Stimulated activated CD4-positive, alpha-beta T cell treated with anti-CD3 and anti-CD28 coated beads, Interleukin-15, amount 100 ng/mL, for 24 hours (primary cell): ENCODE results near the gene DHRSX.
A peak's percentile ranks its signal among the peaks of the same experiment; 100 is the strongest.
"Not testable (repeated sequence)": the region's sequence is repeated elsewhere in the genome, so short reads cannot be mapped to it uniquely, and the experiment has no call there.

ENCODE experiments used
- DNase-seq: peaks from one replicate; pipeline ENCODE4 v3.0.0-alpha.2; 2020

Gene DHRSX

GRCh38 chrX:2517055-2517454 lies 16.3 kb upstream of the DHRSX start:
- no peak for DNase-seq

DNA sequence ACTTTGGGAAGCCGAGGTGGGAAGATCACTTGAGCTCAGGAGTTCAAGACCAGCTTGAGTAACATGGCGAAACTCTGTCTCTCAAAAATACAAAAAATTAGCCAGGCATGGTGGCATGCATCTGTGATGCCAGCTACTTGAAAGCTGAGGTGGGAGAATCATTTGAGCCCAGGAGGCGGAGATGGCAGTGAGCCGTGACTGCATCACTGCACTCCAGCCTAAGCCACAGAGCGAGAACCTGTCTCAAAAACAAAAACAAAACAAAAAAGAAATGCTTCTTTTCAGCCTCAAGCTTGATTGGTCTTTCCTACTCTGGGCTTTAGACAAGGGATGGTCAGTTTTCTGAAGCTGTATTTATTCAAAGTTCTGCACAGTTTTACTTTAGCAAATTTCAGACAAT lies 15.8 kb upstream of the DHRSX start:
- no peak for DNase-seq

DNA sequence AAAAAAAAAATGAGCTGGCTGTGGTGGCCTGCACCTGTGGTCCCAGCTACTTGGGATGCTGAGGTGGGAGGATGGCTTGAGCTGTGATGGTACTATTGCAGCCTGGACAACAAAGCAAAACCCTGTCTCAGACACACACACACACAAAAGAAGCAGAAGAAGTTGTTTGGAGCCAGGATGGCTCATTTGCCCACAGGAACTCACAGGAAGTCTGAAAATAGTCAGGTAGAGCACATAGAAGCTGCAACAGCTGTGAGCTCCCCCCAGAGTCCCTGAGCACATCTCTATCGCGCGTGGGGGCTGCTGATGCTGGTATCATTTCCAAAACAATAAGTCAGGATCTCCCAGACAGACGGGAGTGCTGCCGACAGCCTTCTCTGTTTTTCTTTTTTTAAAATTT lies 13.4 kb upstream of the DHRSX start:
- no peak for DNase-seq

DNA sequence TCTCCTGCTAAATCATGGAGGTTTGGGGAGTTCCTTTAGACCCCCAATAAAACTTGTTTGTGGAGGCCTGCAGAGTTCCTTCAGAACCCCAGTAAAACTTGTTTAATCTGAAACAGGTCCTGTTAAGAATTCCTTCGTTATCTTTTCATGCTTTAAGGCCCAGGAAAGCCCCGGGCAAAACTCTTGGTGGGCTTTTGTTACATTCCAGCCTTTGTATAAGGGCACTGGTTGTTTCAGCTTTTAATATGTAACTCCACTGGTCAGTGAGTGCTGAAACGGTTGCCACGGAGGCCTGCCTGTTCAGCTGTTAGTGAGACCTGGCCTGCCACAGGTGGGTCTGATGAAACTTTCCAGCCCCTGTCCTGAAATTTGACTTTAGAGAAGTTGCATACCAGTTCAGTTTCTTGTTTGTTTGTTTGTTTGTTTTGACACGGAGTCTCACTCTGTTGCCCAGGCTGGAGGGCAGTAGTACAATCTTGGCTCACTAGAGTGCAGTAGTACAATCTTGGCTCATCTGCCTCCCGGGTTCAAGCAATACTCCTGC lies 12.4 kb upstream of the DHRSX start:
- no peak for DNase-seq

- no peak for DNase-seq
Observed at GRCh38 chrX:2512501-2512900, 11.7 kb upstream of the DHRSX start.

- DNase-seq: no peak
Observed at GRCh38 chrX:2511326-2511725, 10.6 kb upstream of the DHRSX start.

- no peak for DNase-seq
Observed at GRCh38 chrX:2508648-2509335, 8.0 kb upstream of the DHRSX start.

DNA sequence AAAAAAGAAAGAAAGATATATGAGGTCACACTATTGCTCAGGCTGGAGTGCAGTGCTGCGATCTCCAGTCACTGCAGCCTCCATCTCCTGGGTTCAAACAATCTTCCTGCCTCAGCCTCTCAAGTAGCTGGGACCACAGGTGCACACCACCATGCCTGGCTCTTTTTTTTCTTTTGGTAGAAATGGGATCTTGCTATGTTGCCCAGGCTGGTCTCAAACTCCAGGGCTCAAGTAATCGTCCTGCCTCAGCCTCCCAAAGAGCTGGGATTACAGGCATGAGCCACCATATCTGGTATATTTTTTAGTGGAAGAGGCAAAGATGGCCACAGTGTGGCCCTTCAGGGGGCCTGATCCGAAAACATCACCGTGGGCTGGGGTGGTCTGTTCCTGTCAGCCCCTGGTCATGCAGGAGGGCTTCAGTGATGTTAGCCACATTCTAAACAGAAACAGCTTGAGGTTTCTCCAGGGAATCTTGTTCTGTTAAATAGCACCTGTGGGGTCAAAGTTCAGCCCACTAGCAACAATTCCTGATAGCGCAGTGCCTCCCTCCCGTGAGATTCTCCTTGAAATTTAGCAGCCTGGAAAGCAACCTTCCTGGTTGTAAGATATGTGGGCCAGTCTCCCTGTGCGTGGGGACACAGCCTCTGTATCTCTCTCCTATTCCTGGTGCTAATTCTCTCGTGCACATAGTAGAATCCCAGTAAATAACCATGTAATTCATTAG lies 7.3 kb upstream of the DHRSX start:
- DNase-seq: no peak

DNA sequence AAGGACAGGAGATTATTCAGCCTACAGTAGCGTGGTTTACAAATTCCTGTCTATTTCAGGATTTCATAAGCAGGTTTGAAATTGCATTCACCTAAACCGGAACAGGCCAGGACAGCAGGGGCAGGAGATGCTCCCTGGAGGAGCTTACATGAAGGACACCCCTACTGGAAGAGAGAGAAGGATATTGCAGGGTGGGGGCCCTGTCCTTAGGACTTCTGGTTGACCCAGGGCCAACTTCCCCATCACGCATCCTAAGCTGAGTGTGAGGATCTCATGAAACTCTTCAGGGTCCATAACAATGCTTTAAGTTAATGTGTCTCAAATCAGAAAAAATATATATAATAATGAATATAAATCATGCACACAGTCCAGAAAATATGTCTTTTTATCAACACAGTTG lies 6.4 kb upstream of the DHRSX start:
- no peak for DNase-seq

- not testable (repeated sequence) for DNase-seq
Observed at GRCh38 chrX:2505341-2505740, 4.6 kb upstream of the DHRSX start.

- DNase-seq: no peak
Observed at GRCh38 chrX:2504706-2505332, 4.0 kb upstream of the DHRSX start.

GRCh38 chrX:2503591-2504500 lies 3.1 kb upstream of the DHRSX start:
- no peak for DNase-seq

- DNase-seq: no peak
Observed at GRCh38 chrX:2502668-2503519, 2.1 kb upstream of the DHRSX start.

GRCh38 chrX:2502120-2502667 lies 1.4 kb upstream of the DHRSX start:
- DNase-seq: no peak

DNA sequence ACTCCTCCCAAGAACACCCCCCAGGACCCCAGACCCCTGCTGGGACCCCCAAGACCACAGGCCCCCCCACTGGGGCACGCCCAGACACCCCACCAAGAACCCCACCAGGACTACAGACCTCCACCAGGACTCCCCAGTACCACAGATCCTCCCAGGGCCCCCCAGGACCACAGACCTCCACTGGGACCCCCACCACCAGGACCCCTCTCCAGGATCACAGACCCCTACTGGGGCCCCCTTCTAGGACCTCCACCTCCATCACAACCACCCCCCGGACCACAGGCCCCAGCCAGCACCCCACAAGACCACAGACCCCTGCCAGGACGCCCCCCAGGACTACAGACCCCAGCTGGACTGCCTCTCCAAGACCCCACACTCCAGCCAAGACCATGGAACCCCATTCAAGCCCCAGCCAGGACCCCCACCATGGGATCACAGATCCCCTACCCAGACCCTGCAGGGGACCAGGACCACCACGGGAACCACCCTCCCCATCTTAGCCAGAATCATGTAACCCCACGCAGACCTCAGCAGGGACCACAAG lies 855 bp upstream of the DHRSX start:
- no peak for DNase-seq

DNA sequence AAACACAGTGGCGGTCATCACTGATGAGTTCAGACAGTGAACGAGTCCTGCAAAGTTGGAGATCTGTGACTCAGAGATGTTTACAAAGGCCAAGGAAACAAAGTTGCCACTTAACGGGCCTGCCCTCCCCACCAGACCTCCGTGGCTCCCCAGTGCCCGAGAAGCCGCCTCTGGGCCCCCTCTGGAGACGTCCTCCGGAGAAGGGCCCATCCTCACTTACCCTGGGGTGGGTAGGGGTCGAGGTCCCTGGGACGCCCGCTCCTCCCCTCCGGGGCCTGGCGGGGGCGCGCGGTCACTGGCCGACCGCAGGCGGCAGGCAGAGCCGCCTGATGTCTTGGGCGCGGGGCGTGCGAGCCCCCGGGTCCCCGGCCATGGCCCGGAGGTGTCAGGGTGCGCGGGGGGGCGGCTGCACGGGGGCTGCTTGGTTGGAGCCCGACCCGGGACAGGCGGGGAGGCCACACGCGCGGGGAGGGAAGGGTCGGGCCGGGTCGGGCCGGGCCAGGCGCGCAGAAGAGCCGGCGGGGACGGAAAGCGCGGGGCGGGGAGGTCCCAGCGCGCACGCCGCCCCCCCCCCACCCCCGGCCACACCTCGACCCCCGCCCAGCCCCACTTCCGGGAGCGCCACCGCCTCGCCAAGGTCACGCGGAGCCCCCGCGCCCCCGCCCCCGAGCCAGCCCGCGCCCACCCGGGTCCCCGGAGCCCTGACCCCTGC lies 529 bp downstream of the DHRSX start:
- DNase-seq: peak; percentile 61

GRCh38 chrX:2499507-2499906 lies 1.3 kb downstream of the DHRSX start:
- no peak for DNase-seq

GRCh38 chrX:2498781-2499302 lies 1.9 kb downstream of the DHRSX start:
- no peak for DNase-seq

GRCh38 chrX:2497961-2498780 lies 2.6 kb downstream of the DHRSX start:
- DNase-seq: no peak
